ENCODE results near the gene FBN3.

Gene FBN3

DNA sequence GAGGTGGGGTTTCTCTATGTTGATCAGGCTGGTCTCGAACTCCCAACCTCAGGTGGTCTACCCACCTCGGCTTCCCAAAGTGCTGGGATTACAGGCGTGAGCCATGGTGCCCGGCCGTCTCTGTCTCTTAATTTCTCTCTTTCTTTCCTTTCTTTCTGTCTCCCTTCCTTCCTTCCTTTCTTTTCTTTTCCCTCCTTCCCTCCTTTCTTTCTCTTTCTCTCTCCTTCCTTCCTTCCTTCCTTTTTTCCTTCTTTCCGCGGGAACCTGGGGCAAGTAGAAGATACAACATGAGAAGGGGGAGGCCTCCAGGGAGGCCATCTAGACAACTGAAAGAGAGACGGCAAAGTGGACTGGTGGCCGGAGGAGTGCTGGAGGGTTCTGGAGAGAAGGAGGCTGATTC is 128.7 kb downstream of the FBN3 start:
- no peak for DNase-seq (ENCODE audit: low read depth)

DNA sequence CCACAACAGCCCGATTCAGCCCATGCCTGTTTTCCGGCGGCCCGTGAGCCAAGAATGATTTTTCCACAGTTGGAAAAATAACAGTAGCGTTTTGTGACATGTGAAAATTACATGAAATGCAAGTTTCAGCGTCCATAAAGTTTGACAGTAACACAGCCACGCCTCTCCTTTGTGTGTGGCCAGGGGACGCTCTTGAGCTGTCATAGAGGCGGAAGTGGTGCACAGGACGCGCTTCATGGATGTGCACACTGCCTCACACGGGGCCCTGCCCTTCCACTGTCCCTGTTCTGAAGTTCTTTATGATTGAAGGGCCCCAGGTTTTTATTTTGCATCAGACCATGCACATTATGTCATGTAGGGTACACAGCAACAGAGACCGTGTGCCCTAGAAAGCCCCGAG is 131.6 kb downstream of the FBN3 start:
- DNase-seq (ENCODE audit: low read depth) = no peak
